Psoas muscle (tissue), 8 donors: ENCODE data around the gene KCP. TPM values are rescaled to one million over a fixed set of nuclear protein-coding genes. Genes with fewer than 3 reads are reported as not detected.
A peak's percentile ranks its signal among the peaks of the same experiment; 100 is the strongest.

Experiments used
- ATAC-seq, 4 donors: fragments of 200-7000 bp; cut with Tn5 transposase; one replicate each; pipeline ENCODE4 v1.9.1; 2020; ENCODE audit warnings: moderate library complexity in 3 of 4, mild to moderate bottlenecking in 2 of 4
- DNase-seq, 2 donors: peaks; one replicate each; pipeline ENCODE4 v3.0.0-alpha.2; 2020
- H3K27ac ChIP-seq: fragments of 200-600 bp; one replicate; pipeline ENCODE4 v1.8.0; 2022
- H3K27me3 ChIP-seq, 3 donors: fragments of 200-600 bp in 1 of 3; one replicate each; pipeline versions ENCODE4 v1.6.1 to v1.8.0; 2013 to 2022; ENCODE audit warnings: low read length in 2 of 3, mild to moderate bottlenecking in 2 of 3, moderate library complexity in 1 of 3; ENCODE audit not compliant: insufficient read depth in 3 of 3
- H3K36me3 ChIP-seq, 2 donors: fragments of 200-600 bp in 1 of 2; one replicate each; pipeline versions ENCODE4 v1.6.1 to v1.8.0; 2013 to 2022; ENCODE audit warnings: low read depth in 1 of 2, mild to moderate bottlenecking in 1 of 2, moderate library complexity in 1 of 2; ENCODE audit not compliant: insufficient read depth in 1 of 2
- H3K4me1 ChIP-seq: fragments of 200-600 bp; one replicate; pipeline ENCODE4 v1.8.0; 2022
- H3K4me3 ChIP-seq: fragments of 200-600 bp; one replicate; pipeline ENCODE4 v1.8.0; 2022; ENCODE audit warnings: mild to moderate bottlenecking
- H3K9me3 ChIP-seq: fragments of 200-600 bp; one replicate; pipeline ENCODE4 v1.8.0; 2022
- WGBS, 3 donors: extraction: QIAGEN DNeasy Blood & Tissue Kit; methylation state at CpG; one replicate each; pipeline versions ENCODE4 v1.1.6 to v1.1.7; 2013; 5-methylcytosine and 5-hydroxymethylcytosine counted together
- intact Hi-C, 2 donors: fragments of 100-400 bp; cut with DNase I; formaldehyde crosslinking; loops; one replicate each; pipeline versions ENCODE4 v1.11.0 to v1.14.2; 2022
- polyA plus RNA-seq, 3 donors: library from polyadenylated mRNA; stranded (reverse); fragments of 200-250 nt; gene quantifications; one replicate each; pipeline ENCODE4 v1.2.3, GENCODE V29; 2013
- total RNA-seq, 4 donors: library from RNA; stranded (reverse); fragmentation: NEBNext Ultra II Directional in 2 of 4; extraction: Animal tissue kit (Norgen Biotek cat#: 25700) in 2 of 4; gene quantifications; one replicate each; pipeline versions ENCODE4 v1.2.1 to v1.2.4, GENCODE V29; 2021 to 2023
- TF ChIP-seq, protein P1 (sequence below): fragments of 200-600 bp; IDR thresholded peaks from one replicate; pipeline ENCODE4 v1.8.0; 2022; ENCODE audit warnings: antibody characterized with exemption
- donor health status: healthy with polysubstance abuse.
- donor health status: DM: no; HTN: no; CAD: no; lungs with moderate emphysema.
- donor health status: Bipolar disorder and iron deficiency.
- donor health status: healthy.
- donor health status: DM: yes; HTN: yes; CAD: no.
- donor health status: DM: no; HTN: no; CAD: no.
- donor health status: DM: no; HTN: no; CAD: no.
- donor health status: DM: yes; HTN: yes; CAD: no.

KCP gene
- total and polyA plus RNA-seq, 7 donors: 0.03 to 0.34 (median 0.15) TPM

DNA sequence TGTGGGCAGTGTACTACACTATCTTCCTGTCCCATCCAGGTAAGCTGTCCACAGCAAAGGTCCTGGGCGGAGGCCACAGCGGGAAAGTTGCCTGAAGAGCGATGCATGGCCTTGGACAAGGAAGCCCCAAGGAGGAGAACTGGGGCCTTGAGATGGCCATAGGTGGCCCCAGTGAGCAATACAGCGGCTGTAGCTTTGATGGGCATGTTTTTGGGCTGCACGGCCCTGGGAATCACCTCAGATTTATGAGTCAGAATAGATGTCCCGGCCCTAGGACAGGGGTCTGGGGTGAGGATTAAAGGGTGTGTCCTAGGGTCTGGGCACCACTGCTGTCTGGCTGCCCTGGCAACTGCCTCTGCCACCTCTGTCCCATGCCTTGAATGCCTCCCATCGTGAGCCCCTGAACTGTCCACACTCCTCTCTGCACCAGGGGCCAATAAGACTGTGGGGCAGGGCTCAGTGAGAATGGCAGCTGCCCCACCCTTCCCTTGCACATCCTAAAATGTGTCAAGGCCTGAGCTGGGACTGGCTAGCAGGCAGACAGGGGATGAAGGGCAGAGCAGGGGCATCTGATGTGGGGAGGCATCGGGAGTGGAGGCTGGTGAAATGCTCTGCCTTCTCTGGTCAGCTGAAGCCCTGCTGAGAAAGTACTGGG lies 17.8 kb upstream of the KCP start:
- Histone ChIP-seq H3K27me3 (peaks cover 0 to 14% (median 2%) of the 10 kb centered on the region in 3 donors), H3K27ac (no peak overlapping the region)

DNA sequence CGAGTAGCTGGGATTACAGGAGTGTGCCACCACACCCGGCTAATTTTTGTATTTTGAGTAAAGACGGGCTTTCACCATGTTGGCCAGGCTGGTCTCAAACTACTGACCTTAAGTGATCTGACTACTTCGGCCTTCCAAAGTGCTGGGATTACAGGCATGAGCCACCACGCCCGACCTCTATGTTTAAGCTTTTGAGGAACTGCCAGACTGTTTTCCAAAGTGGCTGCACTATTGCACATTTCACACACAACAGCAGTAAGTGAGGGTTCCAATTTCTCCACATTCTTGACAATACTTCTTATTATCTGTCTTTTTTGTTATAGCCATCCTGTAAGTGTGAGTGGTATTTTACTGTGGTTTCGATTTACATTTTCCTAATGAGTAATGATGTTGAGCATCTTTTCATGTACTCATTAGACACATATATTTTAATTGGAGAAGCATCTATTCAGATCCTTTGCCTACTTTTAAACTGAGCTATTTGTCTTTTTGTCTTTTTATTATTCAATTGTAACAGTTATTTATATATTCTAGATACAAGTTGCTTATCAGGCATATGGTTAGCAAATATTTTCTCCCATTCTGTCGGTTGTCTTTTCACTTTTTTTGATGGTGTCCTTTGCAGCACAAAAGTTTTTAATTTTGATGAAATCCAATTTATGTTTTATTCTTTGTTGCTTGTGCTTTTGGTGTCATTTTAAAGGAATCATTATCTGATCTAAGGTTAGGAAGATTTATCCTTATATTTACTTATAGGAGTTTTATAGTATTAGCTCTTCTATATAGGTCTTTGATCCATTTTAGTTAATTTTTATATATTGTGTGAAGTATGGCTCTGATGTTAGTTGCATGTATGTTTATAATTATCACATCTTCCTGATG lies 14.4 kb upstream of the KCP start:
- no peaks in the 10 kb centered on the region for H3K4me1 ChIP-seq
- no peak overlapping the region for H3K4me3 ChIP-seq
- intact Hi-C loops: no loop called here
- TF ChIP-seq, protein P1, sequence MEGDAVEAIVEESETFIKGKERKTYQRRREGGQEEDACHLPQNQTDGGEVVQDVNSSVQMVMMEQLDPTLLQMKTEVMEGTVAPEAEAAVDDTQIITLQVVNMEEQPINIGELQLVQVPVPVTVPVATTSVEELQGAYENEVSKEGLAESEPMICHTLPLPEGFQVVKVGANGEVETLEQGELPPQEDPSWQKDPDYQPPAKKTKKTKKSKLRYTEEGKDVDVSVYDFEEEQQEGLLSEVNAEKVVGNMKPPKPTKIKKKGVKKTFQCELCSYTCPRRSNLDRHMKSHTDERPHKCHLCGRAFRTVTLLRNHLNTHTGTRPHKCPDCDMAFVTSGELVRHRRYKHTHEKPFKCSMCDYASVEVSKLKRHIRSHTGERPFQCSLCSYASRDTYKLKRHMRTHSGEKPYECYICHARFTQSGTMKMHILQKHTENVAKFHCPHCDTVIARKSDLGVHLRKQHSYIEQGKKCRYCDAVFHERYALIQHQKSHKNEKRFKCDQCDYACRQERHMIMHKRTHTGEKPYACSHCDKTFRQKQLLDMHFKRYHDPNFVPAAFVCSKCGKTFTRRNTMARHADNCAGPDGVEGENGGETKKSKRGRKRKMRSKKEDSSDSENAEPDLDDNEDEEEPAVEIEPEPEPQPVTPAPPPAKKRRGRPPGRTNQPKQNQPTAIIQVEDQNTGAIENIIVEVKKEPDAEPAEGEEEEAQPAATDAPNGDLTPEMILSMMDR: no peak
- H3K27ac ChIP-seq: no peak overlapping the region
- DNase-seq (peak in 1 of 2 donors; percentile 19), ATAC-seq (no peak)
- peaks cover 0 to 17% (median 4%) of the 10 kb centered on the region in 3 donors for H3K27me3 ChIP-seq
- WGBS, 3 donors: 69 to 77% (median 75%) methylated on average over 8 of the region's 8 CpGs
- H3K36me3 ChIP-seq: no peaks in the 10 kb centered on the region
- H3K9me3 ChIP-seq: no peaks in the 10 kb centered on the region

More for the DNA sequence above, 17.8 kb upstream of the KCP start:
- H3K4me1 ChIP-seq: no peaks in the 10 kb centered on the region
- H3K4me3 ChIP-seq: no peak overlapping the region
- WGBS, 3 donors: 86 to 95% (median 92%) methylated on average over 8 of the region's 8 CpGs
- no peaks in the 10 kb centered on the region for H3K36me3 ChIP-seq
- DNase-seq (peak in 1 of 2 donors; percentile 30), ATAC-seq (no peak)
- no peaks in the 10 kb centered on the region for H3K9me3 ChIP-seq
- TF ChIP-seq, protein P1: no peak
- intact Hi-C loops: no loop called here

DNA sequence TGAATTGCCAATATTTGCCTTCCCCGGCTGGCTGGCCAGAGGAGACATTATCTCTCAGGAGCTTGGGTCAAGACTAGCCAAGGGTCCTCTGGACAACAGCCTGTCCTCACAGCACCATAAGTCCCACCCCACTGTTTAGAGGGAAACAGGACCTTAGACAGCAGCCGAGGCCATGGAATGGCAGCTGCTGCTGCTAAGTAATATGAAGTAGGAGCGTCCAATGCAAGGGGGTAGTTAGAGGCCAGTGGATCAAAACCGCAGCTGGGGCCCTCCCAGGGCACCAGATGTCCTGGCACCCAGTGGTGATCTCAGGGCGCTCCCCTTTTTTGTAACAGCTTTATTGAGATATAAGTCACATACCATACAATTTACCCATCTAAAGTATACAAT lies 12.9 kb upstream of the KCP start:
- WGBS, 3 donors: 55 to 64% (median 56%) methylated on average over 5 of the region's 5 CpGs
- intact Hi-C loops: no loop called here
- no peaks in the 10 kb centered on the region for H3K4me1 ChIP-seq
- H3K36me3 ChIP-seq: no peaks in the 10 kb centered on the region
- H3K9me3 ChIP-seq: no peaks in the 10 kb centered on the region
- H3K27me3 ChIP-seq: peaks cover 0 to 23% (median 2%) of the 10 kb centered on the region in 3 donors
- no peak overlapping the region for H3K27ac ChIP-seq
- ATAC-seq (no peak), DNase-seq (peak in 1 of 2 donors; percentile 5)
- no peak overlapping the region for H3K4me3 ChIP-seq
- TF ChIP-seq, protein P1: no peak

DNA sequence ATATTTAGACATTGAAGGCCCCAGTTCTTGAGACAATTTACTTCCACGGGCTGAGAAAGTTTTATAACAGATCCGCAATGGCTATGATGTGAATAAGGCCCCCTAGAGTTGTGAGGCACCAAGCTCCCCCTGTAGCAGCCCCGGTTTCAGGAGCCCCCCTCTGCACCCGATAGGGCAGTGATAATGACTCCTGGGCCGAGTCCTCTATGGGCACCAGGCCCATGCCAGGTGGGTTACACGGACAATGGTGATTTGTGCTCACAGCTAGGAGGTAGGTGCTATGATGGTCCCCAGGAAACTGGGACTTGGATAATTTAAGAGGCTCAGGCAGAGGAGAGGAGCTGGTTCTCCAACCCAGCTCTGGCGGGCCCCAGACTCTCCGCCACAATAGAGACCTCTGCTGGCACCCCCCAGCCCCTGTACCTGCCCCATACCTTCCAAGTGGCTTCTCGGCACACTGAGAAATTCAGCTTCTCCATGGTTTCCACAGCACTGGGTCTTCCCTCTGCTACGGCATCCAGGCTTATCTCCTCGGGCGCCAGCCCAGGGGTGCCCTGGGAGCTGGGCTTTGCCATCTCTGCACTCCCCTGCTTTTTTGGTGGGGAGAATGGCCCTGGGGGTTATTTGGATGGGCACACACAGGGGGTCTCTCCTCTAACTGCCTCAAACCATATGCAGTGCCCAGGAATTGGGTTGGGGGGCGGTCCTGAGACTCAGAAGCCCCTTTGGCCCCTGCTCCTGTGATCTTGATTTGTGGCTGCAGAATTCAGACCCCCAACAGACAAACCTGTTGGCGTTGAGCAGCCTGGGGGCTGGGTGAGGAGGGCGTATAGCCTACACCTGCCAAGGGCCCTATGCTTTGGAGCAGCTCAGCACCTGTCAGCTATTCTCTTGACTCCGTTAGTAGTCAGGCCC lies 12.2 kb upstream of the KCP start:
- peaks cover 0 to 22% (median 2%) of the 10 kb centered on the region in 3 donors for H3K27me3 ChIP-seq
- DNase-seq (peak in 1 of 2 donors; percentile 23), ATAC-seq (no peak)
- H3K4me3 ChIP-seq: no peak overlapping the region
- no peaks in the 10 kb centered on the region for H3K9me3 ChIP-seq
- H3K4me1 ChIP-seq: no peaks in the 10 kb centered on the region
- no peaks in the 10 kb centered on the region for H3K36me3 ChIP-seq
- intact Hi-C loops: no loop called here
- H3K27ac ChIP-seq: no peak overlapping the region
- TF ChIP-seq, protein P1: no peak
- 75 to 79% (median 77%) methylated on average over 16 of the region's 16 CpGs for WGBS, 3 donors
